HL-60 (cell line): Measurements from ENCODE around the gene BTF3.
A peak's percentile ranks its signal among the peaks of the same experiment; 100 is the strongest.

Experiments used
- GABPA ChIP-seq: IDR thresholded peaks from 2 replicates; pipeline ENCODE4 v1.6.1; 2012; ENCODE audit warnings: low read depth
- SPI1 ChIP-seq: IDR thresholded peaks from 2 replicates; pipeline ENCODE4 v1.6.1; 2012; ENCODE audit warnings: low read depth, mild to moderate bottlenecking, borderline replicate concordance
- TF ChIP-seq, protein P1 (sequence below): IDR thresholded peaks from one replicate; pipeline ENCODE4 v1.5.1; 2011; ENCODE audit warnings: low read length, control low read depth, inconsistent platforms; ENCODE audit not compliant: insufficient read depth

DNA sequence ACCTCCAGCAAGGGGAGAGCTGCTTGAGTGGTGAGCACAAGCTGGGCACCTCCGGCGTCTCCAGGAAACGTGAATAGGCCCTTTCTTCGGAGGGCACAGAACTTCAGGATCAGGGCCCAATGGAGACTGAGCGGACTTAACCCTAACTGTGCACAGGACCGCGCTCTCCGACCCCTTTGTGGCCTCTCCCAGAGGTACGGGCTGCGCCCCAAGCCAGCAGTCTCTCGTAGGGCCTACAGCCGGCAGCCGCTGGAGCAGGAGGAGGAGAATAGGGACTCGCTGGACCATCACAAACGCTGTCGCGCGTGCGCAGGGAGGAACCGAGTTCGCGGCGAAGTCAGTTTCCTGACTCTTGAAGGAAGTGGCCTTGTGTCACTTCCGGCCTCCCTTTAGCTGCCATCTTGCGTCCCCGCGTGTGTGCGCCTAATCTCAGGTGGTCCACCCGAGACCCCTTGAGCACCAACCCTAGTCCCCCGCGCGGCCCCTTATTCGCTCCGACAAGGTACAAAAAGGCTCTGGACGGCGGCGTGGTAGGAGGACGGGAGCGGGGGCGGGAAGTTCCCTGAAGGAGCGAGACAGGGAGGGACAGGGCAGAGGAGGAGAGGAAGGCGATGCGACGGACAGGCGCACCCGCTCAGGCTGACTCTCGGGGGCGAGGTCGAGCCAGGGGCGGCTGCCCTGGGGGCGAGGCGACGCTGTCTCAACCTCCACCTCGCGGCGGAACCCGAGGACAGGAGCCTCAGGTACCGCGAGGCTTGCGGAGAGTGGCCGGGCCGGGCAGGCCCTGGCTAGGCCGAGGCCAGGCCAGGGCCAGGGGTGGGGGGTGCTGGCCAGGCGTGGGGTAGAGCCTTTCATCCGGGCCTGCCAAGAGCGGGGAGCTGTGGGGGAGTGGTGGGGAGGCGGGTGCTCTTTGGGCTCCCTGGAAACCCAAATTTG, at the start of gene BTF3:
- TF ChIP-seq, protein P1, sequence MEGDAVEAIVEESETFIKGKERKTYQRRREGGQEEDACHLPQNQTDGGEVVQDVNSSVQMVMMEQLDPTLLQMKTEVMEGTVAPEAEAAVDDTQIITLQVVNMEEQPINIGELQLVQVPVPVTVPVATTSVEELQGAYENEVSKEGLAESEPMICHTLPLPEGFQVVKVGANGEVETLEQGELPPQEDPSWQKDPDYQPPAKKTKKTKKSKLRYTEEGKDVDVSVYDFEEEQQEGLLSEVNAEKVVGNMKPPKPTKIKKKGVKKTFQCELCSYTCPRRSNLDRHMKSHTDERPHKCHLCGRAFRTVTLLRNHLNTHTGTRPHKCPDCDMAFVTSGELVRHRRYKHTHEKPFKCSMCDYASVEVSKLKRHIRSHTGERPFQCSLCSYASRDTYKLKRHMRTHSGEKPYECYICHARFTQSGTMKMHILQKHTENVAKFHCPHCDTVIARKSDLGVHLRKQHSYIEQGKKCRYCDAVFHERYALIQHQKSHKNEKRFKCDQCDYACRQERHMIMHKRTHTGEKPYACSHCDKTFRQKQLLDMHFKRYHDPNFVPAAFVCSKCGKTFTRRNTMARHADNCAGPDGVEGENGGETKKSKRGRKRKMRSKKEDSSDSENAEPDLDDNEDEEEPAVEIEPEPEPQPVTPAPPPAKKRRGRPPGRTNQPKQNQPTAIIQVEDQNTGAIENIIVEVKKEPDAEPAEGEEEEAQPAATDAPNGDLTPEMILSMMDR = no peak
- peak; percentile 38; the same call in 1 of the 2 replicates for TF ChIP-seq SPI1
- peak; percentile 79 for TF ChIP-seq GABPA
